ENCODE results near the gene GPX4. TPM values are rescaled to one million over a fixed set of nuclear protein-coding genes. Genes with fewer than 3 reads are reported as not detected.

GPX4 gene
- total RNA-seq, 4 donors from 2014 or later = 350 to 485 (median 414) TPM

DNA sequence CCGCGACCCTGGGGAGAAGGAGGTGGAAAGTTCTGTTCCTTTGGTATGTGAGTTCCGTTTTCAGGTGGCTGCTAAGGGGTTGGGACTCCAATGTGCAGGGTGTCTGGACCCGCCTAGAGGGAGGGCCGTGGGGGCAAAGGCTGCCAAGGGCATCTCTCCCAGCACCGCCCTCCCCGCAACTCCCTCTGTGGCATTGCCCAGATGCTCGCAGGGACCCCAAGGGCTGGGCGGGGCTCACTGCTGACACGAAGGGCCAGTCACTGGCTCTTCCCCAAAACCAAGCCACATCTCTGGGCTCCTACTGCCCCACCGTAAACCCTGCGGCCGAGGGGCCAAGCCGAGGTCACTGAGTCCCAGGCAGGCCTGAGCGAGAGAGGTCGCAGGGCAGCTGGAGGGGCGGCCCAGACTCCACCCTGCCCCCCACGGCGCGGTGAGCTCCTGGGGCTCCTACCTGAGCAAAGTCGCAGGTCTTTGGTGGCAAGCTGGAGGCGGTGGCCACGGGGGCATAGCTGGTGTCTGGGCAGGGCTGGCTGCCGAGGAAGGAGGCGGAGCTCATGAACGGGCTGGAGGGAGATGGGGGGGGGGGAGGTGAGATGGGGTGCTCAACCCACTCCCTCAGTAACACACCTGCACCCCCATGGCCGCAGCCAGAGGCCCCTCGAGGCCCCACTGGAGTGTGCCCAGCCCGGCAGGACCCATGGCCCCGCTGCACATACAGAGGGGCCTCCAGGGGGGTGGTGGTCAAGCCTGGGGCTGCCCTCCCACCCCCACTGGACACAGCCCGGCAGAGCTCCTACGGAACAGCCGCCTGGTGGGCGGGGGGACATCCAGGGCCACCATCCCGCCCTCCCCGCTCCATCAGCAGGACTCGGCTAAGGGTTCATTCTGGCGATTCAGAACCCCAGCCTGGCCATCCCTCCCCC is 43.3 kb downstream of the GPX4 start:
- DNase-seq = no peak
- intact Hi-C loops (cut with DNase I) = no loop called here
- TF ChIP-seq, protein P1, sequence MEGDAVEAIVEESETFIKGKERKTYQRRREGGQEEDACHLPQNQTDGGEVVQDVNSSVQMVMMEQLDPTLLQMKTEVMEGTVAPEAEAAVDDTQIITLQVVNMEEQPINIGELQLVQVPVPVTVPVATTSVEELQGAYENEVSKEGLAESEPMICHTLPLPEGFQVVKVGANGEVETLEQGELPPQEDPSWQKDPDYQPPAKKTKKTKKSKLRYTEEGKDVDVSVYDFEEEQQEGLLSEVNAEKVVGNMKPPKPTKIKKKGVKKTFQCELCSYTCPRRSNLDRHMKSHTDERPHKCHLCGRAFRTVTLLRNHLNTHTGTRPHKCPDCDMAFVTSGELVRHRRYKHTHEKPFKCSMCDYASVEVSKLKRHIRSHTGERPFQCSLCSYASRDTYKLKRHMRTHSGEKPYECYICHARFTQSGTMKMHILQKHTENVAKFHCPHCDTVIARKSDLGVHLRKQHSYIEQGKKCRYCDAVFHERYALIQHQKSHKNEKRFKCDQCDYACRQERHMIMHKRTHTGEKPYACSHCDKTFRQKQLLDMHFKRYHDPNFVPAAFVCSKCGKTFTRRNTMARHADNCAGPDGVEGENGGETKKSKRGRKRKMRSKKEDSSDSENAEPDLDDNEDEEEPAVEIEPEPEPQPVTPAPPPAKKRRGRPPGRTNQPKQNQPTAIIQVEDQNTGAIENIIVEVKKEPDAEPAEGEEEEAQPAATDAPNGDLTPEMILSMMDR (IDR thresholded peaks at IDR 0.05) = no peak
- no peak for TF ChIP-seq POLR2A (IDR thresholded peaks at IDR 0.05)
- no peak overlapping the region for H3K4me3 ChIP-seq (replicated peaks in 1 of 3)
- peaks cover 7 to 10% of the 10 kb centered on the region in 2 donors for H3K36me3 ChIP-seq
- no peaks in the 10 kb centered on the region for H3K9me3 ChIP-seq
- H3K27ac ChIP-seq = no peak overlapping the region
- 83 to 92% methylated on average over 15 to 26 of the region's 38 CpGs for WGBS, 2 donors
- peaks cover 0 to 18% of the 10 kb centered on the region in 2 donors for H3K4me1 ChIP-seq
- no peaks in the 10 kb centered on the region for H3K27me3 ChIP-seq

DNA sequence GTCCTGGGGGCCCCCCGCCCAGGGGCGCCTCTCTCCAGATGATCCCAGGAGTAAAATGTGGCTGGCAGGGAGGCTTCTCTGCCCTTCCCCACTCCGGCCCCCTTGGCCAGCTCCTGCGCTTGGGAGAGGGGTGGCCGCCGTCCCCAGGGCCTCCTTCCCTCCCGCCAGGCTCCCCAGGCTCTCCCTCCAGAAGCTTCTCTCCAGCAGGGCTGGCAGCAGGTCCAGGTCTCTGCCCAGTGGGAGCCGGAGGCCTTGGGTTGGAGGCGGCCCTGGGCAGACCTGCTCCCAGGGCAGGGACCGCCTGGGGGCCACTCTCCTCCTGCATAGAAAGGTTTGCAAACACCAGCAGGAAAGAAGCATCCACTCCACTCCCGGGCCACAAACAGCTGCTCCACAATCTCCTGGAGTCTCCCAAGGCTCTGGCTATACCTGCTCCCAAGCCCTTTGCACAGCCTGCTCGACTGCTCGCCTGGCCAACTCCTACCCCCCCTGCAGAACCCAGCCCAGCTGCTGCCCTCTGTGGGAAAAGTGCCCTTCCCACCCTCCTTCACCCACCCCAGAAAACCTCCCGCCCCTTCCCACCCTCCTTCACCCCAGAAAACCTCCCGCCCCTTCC is 44.2 kb downstream of the GPX4 start:
- H3K36me3 ChIP-seq = peaks cover 8 to 11% of the 10 kb centered on the region in 2 donors
- no peaks in the 10 kb centered on the region for H3K9me3 ChIP-seq
- H3K27ac ChIP-seq = no peak overlapping the region
- WGBS, 2 donors = 91 to 94% methylated on average over 8 to 13 of the region's 15 CpGs
- no peak for TF ChIP-seq POLR2A (IDR thresholded peaks at IDR 0.05)
- TF ChIP-seq, protein P1 (IDR thresholded peaks at IDR 0.05) = no peak
- peaks cover 0 to 23% of the 10 kb centered on the region in 2 donors for H3K4me1 ChIP-seq
- intact Hi-C loops (cut with DNase I) = no loop called here
- no peak overlapping the region for H3K4me3 ChIP-seq (replicated peaks in 1 of 3)
- no peak for DNase-seq
- no peaks in the 10 kb centered on the region for H3K27me3 ChIP-seq

- Histone ChIP-seq H3K4me1 (peaks cover 0 to 29% of the 10 kb centered on the region in 2 donors), H3K36me3 (peaks cover 0 to 10% of the 10 kb centered on the region in 2 donors)
- WGBS, 2 donors = 95 to 98% methylated on average over 21 to 23 of the region's 39 CpGs
Measured at GRCh38 chr19:1149259-1150045, 45.7 kb downstream of the GPX4 start.

DNA sequence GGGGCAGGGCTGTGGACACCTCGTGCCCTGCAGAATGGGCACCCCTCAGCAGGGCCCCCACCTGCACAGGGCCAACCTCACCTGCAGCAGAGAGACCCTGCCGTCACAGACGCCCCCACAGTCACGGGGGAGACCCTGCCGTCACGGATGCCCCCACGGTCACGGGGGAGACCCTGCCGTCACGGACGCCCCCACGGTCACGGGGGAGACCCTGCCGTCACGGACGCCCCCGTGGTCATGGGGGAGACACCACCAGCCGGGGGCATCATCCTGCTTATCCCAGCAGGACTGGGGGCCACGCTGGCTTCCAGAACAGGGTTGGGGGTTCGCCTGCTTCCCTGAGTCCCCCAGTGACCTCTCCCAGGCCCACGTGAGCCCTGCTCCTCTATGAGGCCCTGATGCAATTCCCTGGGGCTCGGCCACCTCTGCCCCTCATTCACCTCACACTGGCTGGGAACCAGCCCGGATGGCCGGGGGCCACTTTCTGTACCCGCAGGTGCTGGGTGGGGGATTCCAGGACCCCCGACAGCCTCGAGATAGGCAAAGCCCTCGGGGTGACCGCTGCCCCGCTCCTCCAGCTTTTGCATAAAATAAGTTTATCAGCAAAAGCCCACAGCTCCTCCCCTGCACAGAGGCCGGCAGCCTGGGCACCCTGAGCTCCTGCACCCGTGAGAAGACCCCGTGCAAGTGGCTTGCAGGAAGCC is 46.7 kb downstream of the GPX4 start:
- WGBS, 2 donors = 92 to 93% methylated on average over 16 to 23 of the region's 33 CpGs

More at GRCh38 chr19:1149259-1150045, 45.7 kb downstream of the GPX4 start:
- DNase-seq = no peak
- no peaks in the 10 kb centered on the region for H3K27me3 ChIP-seq
- no peak overlapping the region for H3K27ac ChIP-seq
- no peak for TF ChIP-seq POLR2A (IDR thresholded peaks at IDR 0.05)
- TF ChIP-seq, protein P1 (IDR thresholded peaks at IDR 0.05) = no peak
- no peak overlapping the region for H3K4me3 ChIP-seq (replicated peaks in 1 of 3)
- intact Hi-C loops (cut with DNase I) = no loop called here
- no peaks in the 10 kb centered on the region for H3K9me3 ChIP-seq

More for the DNA sequence above, 46.7 kb downstream of the GPX4 start:
- H3K9me3 ChIP-seq = no peaks in the 10 kb centered on the region
- no peak for DNase-seq
- no peaks in the 10 kb centered on the region for H3K27me3 ChIP-seq
- peak overlapping the region in 2 of 3 donors; percentile 63 to 72 for H3K27ac ChIP-seq
- H3K4me3 ChIP-seq (replicated peaks in 1 of 3) = no peak overlapping the region
- TF ChIP-seq POLR2A (IDR thresholded peaks at IDR 0.05) = no peak
- TF ChIP-seq, protein P1 (IDR thresholded peaks at IDR 0.05) = no peak
- H3K4me1 ChIP-seq = peaks cover 10 to 40% of the 10 kb centered on the region in 2 donors
- peaks cover 0 to 10% of the 10 kb centered on the region in 2 donors for H3K36me3 ChIP-seq
- intact Hi-C loops (cut with DNase I) = no loop called here

Measured in thyroid gland (tissue), 4 donors.